ENCODE results near the gene NECTIN4.

NECTIN4 gene

DNA sequence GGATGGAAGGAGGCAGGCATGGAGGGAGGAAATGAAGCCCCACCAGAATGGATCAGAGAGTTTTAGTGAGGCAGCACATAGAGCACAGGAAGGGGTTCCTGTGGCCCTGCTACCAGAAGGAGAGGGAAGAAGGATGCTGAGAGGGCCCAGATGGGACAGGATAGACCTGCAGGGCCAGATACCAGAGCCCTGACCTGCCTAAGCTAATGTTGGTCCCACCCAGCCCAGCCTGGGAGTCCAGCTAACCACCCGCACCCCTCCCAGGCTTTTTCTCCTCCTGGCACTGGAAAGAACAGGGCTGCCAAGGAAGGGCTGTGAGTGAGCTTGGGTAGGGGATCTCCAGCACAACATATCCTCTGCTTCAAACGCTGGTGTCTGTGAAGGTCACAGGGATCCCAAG, 6.9 kb downstream of the NECTIN4 start:
- TF ChIP-seq, protein P1, sequence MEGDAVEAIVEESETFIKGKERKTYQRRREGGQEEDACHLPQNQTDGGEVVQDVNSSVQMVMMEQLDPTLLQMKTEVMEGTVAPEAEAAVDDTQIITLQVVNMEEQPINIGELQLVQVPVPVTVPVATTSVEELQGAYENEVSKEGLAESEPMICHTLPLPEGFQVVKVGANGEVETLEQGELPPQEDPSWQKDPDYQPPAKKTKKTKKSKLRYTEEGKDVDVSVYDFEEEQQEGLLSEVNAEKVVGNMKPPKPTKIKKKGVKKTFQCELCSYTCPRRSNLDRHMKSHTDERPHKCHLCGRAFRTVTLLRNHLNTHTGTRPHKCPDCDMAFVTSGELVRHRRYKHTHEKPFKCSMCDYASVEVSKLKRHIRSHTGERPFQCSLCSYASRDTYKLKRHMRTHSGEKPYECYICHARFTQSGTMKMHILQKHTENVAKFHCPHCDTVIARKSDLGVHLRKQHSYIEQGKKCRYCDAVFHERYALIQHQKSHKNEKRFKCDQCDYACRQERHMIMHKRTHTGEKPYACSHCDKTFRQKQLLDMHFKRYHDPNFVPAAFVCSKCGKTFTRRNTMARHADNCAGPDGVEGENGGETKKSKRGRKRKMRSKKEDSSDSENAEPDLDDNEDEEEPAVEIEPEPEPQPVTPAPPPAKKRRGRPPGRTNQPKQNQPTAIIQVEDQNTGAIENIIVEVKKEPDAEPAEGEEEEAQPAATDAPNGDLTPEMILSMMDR (IDR thresholded peaks at IDR 0.05; ENCODE audit: low read depth, low read length) = no peak
- no peak overlapping the region for H3K4me3 ChIP-seq (ENCODE audit: low read depth, low read length)

GRCh38 chr1:161081519-161081918, 7.8 kb downstream of the NECTIN4 start:
- no peak overlapping the region for H3K4me3 ChIP-seq (ENCODE audit: low read depth, low read length)
- TF ChIP-seq, protein P1 (IDR thresholded peaks at IDR 0.05; ENCODE audit: low read depth, low read length) = no peak

DNA sequence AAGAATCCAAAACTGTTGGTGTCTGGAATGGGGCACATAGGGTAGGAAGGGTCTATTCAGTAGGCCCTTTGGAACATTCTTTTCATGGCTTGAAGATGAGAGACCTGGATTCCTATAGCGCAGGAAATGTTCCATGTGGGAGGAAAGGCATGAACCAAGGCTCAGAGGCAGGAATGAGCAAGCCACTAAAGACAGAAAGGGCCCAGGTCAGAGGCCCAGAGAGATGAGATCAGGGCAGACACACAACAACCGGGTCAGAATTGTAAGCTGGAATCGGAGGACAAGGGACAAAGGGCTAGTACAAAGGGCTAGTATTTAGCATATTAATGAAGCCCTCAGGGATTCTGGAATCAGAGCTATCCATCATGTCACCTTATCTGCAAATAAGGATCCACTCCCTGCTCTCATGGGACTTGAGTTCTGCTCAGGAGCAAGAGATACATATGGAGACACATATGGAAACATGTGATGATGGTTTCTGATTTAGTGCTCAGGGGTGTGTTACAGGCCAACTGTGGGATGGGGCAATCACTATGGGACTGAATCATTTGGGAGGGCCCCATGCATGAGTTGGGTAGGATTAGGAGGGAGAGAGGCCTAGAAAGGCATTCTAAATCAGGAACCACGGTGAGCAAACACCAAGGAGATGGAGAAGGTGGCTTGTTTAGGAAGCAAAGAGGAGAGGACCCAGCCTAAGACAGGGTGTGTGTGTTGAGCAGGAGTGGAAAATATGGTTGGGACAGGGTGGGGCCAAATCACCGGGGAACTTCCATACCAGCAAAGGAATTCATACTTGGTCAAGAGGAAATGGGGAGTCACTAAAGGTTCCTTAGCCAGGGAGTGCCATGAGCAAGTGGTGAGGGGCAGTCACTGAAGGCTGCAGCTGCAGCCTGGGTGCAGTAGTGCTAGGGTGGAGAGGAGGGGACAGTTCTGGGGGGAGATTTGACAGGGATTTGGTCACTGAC, 8.6 kb downstream of the NECTIN4 start:
- TF ChIP-seq, protein P1 (IDR thresholded peaks at IDR 0.05; ENCODE audit: low read depth, low read length) = no peak
- no peak overlapping the region for H3K4me3 ChIP-seq (ENCODE audit: low read depth, low read length)

- no peak overlapping the region for H3K4me3 ChIP-seq (ENCODE audit: low read depth, low read length)
- TF ChIP-seq, protein P1 (IDR thresholded peaks at IDR 0.05; ENCODE audit: low read depth, low read length) = no peak
Observed at GRCh38 chr1:161079436-161080110, 9.8 kb downstream of the NECTIN4 start.

GRCh38 chr1:161077426-161077825, 11.9 kb downstream of the NECTIN4 start:
- TF ChIP-seq, protein P1 (IDR thresholded peaks at IDR 0.05; ENCODE audit: low read depth, low read length) = no peak
- no peak overlapping the region for H3K4me3 ChIP-seq (ENCODE audit: low read depth, low read length)

DNA sequence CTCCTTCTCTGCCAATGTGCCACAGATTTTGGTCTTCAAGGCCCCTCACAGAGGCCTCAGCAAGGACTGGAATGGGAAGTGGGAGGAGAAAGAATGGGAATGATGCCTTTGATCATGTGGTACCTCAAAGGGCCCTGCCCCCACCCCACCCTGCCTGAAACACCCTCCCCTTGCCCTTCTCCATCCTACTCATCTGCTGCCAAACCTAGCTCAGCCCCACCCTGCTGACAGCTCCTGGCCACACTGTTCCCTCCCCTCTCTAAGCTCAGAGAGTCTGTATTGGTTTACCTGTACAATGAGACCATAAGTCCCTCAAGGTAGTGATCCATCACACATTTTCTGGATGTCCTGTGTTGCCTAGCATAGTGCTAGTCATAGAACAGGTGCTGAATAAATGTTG, 12.9 kb downstream of the NECTIN4 start:
- TF ChIP-seq, protein P1 (IDR thresholded peaks at IDR 0.05; ENCODE audit: low read depth, low read length) = no peak
- no peak overlapping the region for H3K4me3 ChIP-seq (ENCODE audit: low read depth, low read length)

Data from WI38 (cell line).